Measurements from ENCODE around the gene FAM83D. TPM values are rescaled to one million over a fixed set of nuclear protein-coding genes. Genes with fewer than 3 reads are reported as not detected.

The FAM83D gene
- total RNA-seq, 1 experiment from 2014 or later: 48.1 TPM

DNA sequence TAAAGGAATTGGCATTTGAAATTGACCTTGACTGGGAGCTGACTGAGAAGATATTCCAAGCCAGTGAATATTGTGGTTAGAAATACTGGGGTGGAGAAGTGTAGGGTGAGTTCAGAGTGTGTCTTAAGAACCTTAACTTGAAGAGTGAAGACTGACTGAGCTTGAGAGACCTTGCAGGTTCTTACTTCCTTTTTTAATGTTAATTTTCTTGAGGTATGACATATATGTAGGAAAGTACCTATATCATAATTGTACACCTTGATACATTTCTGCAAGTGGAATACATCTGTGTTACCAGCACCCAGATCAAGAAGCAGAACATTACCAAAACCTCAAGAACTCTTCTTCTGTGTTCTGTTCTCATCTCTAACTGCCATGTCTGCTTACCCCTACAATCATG is 46.9 kb downstream of the FAM83D start:
- DNase-seq: no peak
- H3K27ac ChIP-seq (ENCODE audit: insufficient read length, low read depth, low read length): no peak overlapping the region
- H3K79me2 ChIP-seq (ENCODE audit: insufficient read depth, low read length): no peaks in the 10 kb centered on the region; the same call in none of the 2 replicates
- H3T11ph ChIP-seq (ENCODE audit: low read length): no peak overlapping the region
- H2AFZ ChIP-seq (ENCODE audit: low read length): no peak overlapping the region
- no peak overlapping the region for H3K14ac ChIP-seq (ENCODE audit: insufficient read depth, low read length)
- no peaks in the 10 kb centered on the region for H3K9me3 ChIP-seq (ENCODE audit: control insufficient read depth, low read depth, low read length)
- H3K27me3 ChIP-seq (ENCODE audit: insufficient read depth, low read length): no peaks in the 10 kb centered on the region
- H2BK15ac ChIP-seq (ENCODE audit: low read depth, low read length): no peak overlapping the region
- Mint-ChIP-seq H3K27me3 (ENCODE audit: low read depth) (no peaks in the 10 kb centered on the region), H3K36me3 (ENCODE audit: insufficient read depth in 1 of 3, low read depth in 3 of 3) (peaks cover 6 to 32% (median 20%) of the 10 kb centered on the region in 3 experiments; a peak in 6 of 7 replicates), H3K9me3 (no peaks in the 10 kb centered on the region), H3K4me3 (no peak overlapping the region), H3K4me1 (no peaks in the 10 kb centered on the region), H3K27ac (no peak overlapping the region)
- no peak overlapping the region for H2BK20ac ChIP-seq (ENCODE audit: low read depth, low read length, poor library complexity, severe bottlenecking)
- H2AK5ac ChIP-seq (ENCODE audit: insufficient read length, low read length): no peak overlapping the region
- H3K4ac ChIP-seq (ENCODE audit: low read depth, low read length): no peak overlapping the region
- no peak overlapping the region for H3K23ac ChIP-seq (ENCODE audit: insufficient read length, low read depth, low read length)
- H3K18ac ChIP-seq (ENCODE audit: insufficient read length, low read depth, low read length): no peak overlapping the region
- peaks cover 4% of the 10 kb centered on the region for H3K79me1 ChIP-seq (ENCODE audit: insufficient read depth, low read depth, low read length, poor library complexity, severe bottlenecking)
- H2BK12ac ChIP-seq (ENCODE audit: insufficient read length, low read depth, low read length): no peak overlapping the region
- no peak overlapping the region for H2BK5ac ChIP-seq (ENCODE audit: insufficient read length, low read length)
- no peak overlapping the region for H3K56ac ChIP-seq (ENCODE audit: insufficient read length, low read depth, low read length)
- H3K9ac ChIP-seq (ENCODE audit: extremely low read depth, insufficient read length, low read length): no peak overlapping the region
- no peaks in the 10 kb centered on the region for H3K4me1 ChIP-seq (ENCODE audit: insufficient read depth, low read length)
- no peaks in the 10 kb centered on the region for H4K20me1 ChIP-seq (ENCODE audit: control insufficient read depth, insufficient read depth, insufficient read length)
- no peak overlapping the region for H4K8ac ChIP-seq (replicated peaks; ENCODE audit: insufficient read length, low read depth, low read length)
- no peaks in the 10 kb centered on the region for H3K23me2 ChIP-seq (ENCODE audit: insufficient read length, low read depth, low read length, poor library complexity, severe bottlenecking)
- H3K4me2 ChIP-seq (ENCODE audit: insufficient read depth, insufficient read length, low read length): no peak overlapping the region
- H4K5ac ChIP-seq (ENCODE audit: insufficient read length, low read depth, low read length): no peak overlapping the region
- TF ChIP-seq, protein P1, sequence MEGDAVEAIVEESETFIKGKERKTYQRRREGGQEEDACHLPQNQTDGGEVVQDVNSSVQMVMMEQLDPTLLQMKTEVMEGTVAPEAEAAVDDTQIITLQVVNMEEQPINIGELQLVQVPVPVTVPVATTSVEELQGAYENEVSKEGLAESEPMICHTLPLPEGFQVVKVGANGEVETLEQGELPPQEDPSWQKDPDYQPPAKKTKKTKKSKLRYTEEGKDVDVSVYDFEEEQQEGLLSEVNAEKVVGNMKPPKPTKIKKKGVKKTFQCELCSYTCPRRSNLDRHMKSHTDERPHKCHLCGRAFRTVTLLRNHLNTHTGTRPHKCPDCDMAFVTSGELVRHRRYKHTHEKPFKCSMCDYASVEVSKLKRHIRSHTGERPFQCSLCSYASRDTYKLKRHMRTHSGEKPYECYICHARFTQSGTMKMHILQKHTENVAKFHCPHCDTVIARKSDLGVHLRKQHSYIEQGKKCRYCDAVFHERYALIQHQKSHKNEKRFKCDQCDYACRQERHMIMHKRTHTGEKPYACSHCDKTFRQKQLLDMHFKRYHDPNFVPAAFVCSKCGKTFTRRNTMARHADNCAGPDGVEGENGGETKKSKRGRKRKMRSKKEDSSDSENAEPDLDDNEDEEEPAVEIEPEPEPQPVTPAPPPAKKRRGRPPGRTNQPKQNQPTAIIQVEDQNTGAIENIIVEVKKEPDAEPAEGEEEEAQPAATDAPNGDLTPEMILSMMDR (conservative IDR thresholded peaks at IDR 0.05): no peak
- H4K91ac ChIP-seq (ENCODE audit: insufficient read length, low read depth, low read length): no peak overlapping the region
- no peak overlapping the region for H2BK120ac ChIP-seq (ENCODE audit: low read depth, low read length, poor library complexity, severe bottlenecking)
